GM19467 (cell line): ENCODE results near the gene PEX3.
"Not testable (repeated sequence)": the region's sequence is repeated elsewhere in the genome, so short reads cannot be mapped to it uniquely, and the experiment has no call there.

Experiments
- ATAC-seq: cut with Tn5 transposase; IDR thresholded peaks from one replicate; pipeline ENCODE4 v1.9.1; 2021; ENCODE audit warnings: mild to moderate bottlenecking, moderate library complexity; ENCODE audit not compliant: unreplicated experiment

The PEX3 gene

DNA sequence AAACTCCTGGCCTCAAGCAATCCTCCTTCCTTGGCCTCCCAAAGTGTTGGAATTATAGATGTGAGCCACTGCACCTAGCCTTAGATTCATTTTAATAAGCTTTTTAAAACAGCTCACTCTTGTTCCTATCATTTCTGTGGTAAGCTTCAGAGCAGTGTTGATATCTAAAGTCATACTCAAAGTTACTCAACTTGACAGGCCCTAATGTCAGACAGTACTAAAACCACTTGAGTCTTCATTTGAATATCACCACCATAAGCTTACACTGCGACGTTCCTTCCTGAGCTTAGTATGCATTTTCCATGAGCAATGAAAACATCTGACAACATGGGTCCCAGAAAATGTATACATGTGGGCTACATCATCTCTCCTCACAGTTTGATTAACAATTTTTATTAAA is 54.9 kb downstream of the PEX3 start:
- ATAC-seq: no peak

DNA sequence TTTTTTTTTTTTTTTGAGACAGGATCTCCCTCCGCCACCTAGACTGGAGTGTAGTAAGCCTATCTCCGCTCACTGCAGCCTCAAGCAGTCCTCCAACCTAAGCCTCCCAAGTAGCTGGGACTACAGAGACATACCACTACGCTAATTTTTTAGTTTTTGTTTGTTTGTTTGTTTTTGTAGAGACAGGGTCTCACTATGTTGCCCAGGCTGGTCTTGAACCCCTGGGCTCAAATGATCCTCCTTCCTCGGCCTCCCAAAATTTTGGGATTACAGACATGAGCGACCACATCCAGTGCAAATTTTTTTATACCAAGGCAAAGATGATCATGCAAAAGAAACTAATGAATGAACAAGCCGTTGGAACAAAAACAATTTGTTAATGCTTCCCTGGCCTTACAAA is 55.6 kb downstream of the PEX3 start:
- no peak for ATAC-seq

DNA sequence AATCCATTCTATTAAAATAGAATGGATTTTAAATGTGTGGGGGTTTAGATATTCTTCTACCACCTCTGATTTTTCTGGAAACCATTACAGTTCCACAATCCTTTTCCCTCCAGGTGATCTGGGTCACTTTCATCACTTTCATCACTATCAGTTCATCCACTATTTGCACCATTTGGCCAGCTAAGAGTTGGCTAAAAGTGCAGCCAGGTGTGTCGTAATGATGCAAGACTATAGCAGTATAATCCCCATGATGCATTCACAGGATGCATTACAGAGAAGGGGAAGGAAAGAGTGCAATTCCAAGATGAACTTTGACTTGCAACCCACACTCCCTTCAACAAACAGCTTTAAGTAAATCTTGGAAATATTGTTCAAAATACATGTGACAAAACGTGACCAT is 56.0 kb downstream of the PEX3 start:
- ATAC-seq: no peak

DNA sequence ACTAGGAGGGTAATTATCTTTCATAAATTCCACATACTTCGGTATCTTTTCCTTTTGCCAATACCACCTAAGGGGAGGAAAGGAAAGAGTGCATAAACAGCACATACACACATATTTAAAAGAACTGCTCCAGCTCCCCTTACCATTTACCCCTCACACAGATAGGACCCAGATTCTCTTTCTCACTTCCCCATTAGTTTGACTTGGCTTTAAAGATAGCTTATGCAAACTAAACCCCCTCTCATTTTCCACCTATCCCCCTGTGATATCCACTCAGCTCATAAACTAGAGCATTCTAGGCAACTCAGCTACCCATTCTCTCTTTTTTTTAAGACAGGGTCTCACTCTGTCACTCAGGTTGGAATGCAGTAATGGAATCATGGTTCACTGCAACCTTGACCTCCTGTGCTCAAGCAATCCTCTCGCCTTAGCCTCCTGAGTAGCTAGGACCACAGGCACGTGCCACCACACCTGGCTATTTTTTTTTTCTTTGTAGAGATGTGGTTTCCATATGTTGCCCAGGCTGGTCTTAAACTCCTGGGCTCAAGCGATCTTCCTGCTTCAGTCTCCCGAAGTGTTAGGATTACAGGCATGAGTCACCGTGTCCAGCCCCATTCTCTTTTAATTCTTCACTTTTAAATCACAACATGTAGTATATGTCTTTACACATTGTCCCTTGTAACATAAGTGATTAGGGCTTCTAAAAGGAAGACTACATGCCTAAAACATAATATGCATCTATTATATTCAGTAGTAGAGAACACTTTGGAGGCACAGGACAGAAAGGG is 56.9 kb downstream of the PEX3 start:
- ATAC-seq: peak; percentile 40

DNA sequence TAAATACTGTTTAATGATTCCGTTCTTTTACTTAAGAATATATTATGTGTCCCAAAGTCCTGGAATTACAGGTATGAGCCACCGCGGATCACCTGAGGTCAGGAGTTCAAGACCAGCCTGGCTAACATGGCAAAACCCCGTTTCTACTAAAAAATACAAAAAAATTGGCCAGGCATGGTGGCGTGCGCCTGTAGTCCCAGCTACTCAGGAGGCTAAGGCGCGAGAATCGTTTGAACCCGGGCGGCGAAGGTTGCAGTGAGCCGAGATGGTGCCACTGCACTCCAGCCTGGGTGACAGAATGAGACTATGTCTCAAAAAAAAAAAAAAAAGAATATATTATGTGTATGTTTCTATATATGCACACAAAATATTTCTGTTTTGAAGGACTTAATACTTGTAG is 59.7 kb downstream of the PEX3 start:
- ATAC-seq: not testable (repeated sequence)

DNA sequence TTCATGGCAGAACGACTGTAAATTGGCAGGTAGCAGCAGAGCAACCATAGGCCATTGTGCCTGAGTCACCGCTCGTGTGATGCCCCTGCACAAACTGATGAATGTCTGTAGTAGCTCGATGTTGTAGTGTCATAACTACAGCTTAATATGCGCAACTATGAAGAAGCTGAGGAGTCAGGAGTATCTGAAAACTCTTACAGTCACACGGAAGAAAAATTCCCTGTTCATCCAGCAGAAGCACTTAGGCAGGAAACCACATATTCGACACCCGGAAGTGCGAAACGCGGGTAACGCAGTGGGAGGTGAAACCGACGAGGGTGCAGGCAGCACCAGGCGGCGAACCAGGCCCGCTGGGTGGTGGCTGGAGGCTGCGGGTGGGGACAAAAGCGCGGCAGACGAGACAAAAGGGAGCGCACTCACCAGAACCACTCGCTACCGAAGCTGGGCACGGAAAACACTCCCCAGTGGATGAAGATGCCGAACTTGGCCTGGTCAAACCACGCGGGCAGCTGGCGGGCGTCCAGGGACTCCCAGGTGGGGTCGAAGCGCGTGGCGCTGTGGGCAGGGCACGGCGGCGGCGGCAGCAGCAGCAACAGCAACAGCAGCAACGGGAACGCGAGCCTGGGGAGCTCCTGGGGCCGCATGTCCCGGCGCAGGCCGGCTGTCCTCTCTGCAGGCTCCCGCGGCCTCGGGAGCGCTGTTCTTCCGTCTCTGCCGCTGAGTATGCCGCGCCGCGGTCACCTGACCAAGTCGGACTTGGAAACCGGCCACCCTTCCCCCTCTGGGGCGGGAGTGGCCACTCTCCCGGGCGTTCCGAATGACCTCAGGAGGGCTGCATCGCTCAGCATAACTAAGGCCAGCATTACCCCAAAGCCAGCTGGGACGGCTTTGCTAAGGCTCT is 60.6 kb downstream of the PEX3 start, which contains the start of gene FUCA2:
Gene FUCA2, minus strand, starts transcription at position 730 of the 901 bp plus-strand sequence. Its CDS starts 86 bp downstream, at position 644.
- ATAC-seq: peak; percentile 51

DNA sequence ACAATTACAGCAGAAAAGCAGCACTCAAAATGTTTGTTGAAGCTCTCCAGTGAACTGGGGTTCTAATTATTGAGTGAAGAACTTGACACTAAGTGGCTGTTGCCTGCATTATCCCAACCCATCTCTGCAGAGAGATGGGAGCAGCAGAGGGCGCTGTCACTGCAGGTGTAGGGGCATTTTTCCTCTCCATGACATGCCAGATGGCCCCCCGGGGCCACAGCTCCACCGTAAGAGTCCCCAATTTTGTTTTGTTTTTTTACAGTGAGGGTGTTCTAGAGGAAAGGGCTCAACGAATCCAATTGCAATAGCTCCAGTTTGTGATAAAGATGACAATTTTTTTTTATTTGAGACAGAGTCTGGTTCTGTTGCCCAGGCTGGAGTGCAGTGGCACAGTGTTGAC is 62.8 kb downstream of the PEX3 start:
- ATAC-seq: no peak

DNA sequence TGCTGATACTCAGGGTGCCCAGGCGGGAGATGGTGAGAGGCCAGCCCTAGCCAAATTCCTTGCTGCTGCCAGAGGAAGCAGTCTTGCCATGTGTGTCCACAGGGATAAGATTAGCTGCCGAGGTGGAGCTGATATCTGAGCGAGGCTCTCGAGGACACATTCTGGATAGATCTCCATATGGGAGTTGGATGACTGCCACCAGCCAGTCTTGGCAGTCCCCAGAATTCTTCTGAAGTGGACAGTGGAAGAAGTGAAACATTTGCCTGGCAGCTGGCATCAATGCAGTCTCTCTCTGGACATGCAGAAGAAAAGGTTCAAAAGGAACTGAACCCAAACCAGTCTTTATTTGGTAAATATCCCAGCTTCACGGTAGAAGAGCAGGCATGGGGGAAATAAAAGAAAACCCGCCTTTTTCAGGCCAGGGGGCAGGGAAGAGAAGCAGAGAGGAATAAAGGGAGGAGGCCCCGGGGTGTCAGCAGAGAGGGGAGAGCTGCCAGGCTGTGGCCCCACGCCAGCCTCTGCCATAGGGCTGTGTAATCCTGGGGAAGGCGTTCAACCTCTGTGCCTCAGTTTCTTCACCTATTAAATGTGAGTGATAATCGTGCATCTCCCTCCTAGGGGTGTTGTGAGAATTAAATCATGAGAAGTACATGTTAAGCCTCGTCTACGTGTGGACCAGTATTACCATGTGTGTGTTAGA is 64.6 kb downstream of the PEX3 start:
- ATAC-seq: no peak

DNA sequence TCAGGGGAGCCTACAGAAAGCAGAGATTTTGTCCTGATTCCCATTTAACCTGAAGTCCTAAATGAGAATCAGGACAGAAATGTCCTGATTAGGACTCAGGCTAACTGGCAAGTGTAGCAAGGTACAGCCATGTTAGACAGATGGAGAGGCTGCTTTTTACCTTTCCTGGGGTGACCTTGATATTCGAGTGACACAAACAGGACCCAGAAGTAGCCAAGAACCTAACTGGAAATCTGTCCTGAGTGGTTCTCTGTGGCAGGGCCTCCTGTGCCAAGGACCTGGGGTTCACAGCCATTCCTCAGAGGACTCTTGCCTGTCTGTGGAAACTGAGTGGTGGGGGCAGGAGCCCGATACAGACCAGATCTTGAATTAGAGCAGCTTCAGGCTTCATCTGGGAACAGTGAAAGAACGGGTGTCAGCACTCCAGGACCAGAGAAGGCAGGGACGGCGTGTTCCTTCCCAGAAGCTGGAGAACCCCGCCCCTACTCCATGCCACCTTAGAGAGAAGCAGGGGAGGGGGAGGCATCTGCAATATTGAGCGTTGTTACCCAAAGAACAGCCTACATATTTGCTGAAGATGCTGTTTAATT is 65.3 kb downstream of the PEX3 start:
- no peak for ATAC-seq

DNA sequence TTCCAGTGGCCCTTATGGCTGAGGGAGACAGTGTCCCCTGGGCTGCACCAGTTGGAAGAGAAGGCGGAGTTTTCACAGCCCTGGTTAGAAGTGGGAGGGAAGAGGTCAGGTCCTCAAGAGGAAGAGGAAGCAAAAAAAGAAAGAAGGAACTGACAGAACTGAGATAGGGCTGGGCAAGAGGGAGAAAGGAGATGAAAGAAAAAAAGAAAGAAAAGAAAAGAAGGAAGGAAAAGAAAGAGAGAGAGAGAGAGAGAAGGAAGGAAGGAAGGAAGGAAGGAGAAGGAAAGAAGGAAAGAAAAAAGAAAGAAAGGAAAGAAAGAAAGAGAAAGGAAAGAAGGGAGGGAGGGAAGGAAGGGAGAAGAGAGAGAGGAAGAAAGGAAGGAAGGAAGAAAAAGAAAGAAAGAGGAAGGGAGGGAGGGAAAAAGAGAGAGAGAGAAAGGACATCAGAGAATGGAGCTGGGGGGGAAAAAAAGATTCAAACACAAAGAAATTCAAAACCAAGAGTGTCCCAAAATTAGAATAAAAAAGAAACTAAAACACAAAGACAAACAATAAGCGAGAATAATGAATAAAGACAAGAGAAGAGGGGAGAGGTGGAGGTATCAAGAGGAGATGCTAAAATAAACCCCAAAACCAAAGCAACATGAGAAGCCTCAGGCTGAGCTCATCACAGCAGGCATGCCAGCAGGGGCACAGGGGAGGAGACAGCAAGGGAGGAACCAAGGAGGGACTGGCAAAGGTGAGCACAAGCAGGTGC is 66.3 kb downstream of the PEX3 start:
- ATAC-seq: no peak

DNA sequence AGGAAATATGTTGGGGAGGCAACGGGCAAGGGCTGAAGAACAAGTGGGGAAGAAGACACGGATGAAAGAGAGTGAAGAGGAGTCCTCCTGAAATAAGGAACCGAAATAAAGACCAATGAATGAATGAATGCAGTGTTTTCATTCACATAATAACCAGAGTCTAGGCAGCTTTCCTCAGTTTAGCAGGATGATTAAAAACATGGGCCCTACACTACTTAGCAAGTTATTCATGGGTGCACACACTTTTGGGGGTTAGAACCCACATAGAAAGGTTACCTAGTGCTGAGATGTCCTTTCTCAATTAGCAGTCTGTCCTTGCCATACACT is 66.8 kb downstream of the PEX3 start:
- ATAC-seq: no peak

DNA sequence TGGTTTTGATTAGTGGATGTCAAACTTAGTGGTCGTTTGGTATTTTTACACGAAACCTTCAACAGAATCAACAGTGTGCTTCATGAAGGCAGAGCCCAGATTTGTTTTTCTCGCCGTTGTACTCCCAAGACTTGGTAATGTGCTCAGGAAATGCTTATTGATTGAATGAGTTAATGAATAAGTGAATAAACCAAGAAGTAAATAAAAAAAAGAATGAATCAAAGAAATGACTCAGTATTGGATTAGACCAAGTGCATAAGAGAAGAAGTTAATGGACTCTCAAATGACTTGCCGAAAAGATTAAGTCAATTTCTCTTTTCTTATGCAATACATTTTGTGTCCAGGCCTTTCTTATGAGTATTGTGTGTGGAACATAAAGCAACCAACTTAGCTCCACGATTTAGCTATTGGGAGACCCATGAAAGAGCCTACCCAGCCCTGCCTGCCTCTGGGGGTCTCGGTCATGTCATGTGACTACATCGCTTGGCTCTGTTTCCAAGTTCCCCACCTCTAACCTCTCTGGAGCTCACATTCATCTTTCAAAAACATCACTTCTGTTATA is 71.5 kb downstream of the PEX3 start:
- no peak for ATAC-seq

DNA sequence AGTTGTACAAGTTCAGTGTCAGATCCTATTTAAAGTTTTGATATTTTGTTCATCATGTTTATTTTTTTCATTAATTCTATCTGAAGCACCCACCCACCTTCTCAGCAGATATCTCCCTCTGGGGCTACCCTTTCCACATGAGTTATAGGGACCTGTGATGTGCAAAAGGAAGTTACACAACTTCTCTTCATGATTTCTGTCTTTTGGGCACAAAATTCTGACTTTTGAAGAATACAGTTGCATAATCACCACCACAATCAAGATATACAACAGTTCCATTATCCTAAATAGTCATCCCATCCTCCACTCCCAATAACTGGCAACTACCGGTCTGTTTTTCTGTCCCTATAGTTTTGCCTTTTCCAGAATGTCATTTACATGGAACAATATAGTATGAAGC is 74.8 kb downstream of the PEX3 start:
- ATAC-seq: no peak

DNA sequence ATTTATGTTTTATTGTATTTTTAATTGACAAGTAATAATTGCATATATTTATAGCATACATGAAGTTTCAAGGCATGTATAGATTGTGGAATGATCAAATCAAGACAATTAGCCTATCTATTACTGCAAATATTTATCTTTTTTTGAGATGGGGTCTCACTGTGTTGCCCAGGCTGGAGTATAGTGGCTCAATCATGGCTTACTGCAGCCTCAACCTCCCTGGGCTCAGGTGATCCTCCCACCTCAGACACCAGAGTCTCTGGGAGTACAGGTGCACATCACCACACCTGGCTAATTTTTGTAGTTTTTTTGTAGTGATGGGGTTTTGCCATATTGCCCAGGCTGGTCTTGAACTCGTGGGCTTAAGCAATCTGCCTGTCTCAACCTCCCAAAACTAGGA is 77.1 kb downstream of the PEX3 start:
- no peak for ATAC-seq

DNA sequence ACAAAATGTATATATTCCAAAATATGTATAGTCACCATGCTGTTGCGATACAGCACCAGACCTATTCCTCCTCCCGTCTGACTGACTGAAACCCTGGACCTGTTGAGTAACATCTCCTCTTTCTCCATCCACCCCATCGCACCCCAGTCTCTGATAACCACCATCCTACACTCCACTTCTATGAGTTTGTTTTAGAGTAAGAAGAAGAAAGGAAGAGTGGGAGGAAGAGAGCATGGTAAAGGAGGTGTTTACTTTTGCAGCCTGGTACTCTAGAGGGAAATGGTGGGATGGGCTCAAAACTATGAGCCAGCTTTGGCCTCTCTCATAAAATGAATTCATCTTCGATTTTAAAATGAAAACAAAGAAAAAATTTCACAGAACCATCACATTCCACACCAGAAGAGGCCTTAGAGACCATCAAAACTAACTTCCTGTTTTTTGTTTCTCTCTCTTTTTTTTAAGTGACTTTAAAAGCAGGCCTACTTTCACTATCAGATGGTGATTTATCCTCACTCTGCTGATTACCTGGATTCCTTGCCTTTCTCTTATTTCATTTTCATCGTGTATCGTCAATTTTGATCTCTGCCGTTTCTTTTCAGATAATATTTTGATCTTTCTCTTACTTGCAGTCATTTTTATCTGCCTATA is 77.7 kb downstream of the PEX3 start:
- ATAC-seq: peak; percentile 59

DNA sequence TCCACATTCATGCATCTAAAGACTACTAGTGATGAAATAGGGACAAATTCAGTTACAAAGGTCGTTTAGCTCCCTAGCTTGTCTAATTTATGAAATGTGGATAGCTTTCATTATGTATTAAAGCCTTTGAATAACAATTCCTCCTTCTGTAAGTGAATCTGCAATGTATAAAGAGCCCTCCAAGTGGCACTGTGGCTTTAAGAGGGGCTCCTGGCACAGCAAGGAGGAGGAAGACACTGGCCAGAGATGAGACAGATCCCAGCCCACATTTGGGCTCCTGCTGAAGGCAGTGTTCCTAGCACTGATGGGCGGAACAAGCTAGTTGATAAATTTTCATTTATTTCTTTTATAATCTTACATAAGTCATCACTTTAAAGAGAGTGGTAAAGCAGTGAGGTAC is 78.5 kb downstream of the PEX3 start:
- no peak for ATAC-seq

DNA sequence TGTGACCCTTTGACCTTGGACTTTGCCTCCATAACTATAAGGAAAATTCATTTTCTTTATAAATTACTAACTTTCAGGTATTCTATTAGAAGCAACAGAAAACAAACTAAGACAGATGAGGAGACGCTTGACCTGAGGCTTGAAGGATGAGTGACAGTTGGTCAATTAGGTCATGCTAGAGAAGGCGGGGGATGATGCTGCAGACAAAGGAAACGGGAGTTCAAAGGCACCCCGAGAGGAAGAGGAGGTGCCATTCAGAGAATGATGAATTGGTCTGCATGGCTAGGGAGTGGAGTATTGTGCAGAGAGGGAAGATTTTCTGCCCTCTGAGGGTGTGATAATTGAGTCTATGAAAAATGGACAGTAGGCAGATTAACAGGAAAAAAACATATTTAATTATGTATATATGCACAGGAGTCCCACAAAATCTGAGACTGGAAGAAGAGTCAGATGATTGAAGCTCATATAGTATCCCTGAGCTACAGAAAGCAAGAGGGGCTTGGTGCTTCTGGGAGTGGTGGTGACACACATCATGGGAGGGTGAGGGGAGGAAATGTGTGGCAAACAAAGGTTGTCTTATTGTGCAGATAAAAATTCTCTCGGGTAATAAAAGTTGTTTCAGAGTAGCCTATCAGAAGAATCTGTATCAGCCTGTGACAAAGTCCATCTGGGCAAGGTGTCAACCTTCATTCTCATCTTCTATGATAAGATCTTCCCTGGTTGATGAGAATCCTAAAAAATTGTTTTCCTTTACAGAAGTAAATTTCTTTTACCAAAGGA is 81.3 kb downstream of the PEX3 start:
- ATAC-seq: no peak

DNA sequence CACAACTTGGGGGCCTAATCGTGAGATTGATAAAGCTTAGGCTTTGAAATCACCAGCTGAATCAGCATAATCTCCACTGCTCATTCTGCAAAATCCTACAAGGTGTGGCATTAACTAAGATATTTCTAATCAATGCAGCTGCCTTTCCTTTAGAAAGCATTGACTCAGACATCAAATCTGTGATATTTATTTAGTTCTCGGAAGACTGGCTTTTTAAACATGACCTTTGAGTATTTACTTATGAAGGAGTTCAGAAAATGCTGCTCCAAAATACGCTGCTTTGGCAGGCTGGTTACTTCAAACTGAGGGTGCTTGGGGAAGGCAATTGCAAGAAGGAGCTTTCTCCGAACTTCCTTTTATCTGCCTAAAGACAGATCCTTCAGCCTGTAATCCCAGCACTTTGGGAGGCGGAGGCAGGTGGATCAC is 84.6 kb downstream of the PEX3 start:
- ATAC-seq: no peak

DNA sequence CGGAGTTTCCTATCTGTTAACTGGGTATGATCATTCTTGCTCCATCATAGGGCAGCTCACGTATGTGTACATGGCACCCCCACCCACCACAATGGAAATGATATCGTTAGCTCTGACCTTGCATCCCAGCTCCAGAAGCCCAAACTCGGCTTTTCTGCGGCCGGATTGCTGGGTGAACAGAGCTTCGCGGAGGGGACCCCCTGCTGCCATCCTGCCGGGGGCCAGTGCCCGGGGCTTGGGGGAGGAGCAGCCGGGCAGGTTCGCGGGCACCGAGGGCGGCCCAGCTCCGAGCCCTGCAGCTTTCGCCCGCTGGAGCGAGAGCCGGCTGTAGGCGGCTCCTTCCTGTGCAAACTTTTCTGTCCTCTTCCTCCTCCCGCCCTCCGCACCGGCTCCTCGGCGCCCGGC is 85.9 kb downstream of the PEX3 start:
- peak; percentile 72 for ATAC-seq
